Measurements from ENCODE around the gene SMAD6.

DNA sequence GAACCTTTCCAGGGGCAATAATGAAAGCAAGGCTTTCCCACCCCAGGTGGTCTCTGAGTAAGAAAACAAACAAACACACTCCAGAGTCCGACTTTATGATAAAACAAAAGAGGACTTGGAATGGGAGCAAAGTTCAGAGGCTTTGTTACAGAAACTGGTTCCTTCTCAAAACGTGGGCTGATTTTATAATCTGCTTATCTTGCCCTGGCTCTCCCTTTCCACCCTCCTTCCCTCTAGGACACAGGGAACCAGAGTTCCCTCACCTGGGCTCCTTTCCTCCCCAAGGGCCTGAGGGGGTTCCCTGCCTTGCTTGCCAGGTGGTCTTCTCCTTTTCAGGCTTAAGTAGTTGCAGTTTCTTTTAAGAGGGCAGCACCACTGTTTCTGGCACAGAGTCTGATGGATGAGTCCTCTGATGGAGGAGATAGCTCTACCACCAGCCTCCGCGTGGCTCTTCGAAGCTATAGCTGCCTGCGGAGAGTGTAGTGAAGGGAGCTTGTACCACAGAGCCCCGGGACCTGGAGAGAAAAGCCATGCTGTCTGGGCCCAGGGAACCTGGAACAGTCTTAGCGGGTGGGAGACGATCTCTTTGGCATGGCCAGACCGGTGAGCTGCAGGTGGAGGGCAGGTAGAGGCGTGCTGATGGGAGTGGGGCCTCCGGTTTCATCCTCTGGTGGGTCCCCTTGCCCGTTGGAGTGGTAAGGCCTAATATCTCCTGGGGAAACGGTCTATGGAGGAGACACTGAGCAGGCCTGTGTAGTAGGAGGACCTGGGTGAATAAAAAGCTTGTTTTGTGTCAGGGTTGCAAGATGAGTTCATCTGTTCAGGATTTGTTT, 68.7 kb downstream of the SMAD6 start:
- no peak for TF ChIP-seq EZH2 (IDR thresholded peaks at IDR 0.05; ENCODE audit: low read length, missing control alignments)
- TF ChIP-seq, protein P1, sequence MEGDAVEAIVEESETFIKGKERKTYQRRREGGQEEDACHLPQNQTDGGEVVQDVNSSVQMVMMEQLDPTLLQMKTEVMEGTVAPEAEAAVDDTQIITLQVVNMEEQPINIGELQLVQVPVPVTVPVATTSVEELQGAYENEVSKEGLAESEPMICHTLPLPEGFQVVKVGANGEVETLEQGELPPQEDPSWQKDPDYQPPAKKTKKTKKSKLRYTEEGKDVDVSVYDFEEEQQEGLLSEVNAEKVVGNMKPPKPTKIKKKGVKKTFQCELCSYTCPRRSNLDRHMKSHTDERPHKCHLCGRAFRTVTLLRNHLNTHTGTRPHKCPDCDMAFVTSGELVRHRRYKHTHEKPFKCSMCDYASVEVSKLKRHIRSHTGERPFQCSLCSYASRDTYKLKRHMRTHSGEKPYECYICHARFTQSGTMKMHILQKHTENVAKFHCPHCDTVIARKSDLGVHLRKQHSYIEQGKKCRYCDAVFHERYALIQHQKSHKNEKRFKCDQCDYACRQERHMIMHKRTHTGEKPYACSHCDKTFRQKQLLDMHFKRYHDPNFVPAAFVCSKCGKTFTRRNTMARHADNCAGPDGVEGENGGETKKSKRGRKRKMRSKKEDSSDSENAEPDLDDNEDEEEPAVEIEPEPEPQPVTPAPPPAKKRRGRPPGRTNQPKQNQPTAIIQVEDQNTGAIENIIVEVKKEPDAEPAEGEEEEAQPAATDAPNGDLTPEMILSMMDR (conservative IDR thresholded peaks at IDR 0.05 in 1 of 2, IDR thresholded peaks at IDR 0.05 in 1 of 2; ENCODE audit: low read depth in 1 of 2, low read length in 2 of 2), result no peak

Data from fibroblast of lung (primary cell).